GM18951 (cell line): ENCODE data around the gene SUPT3H.
"Not testable (repeated sequence)": the region's sequence is repeated elsewhere in the genome, so short reads cannot be mapped to it uniquely, and the experiment has no call there.

Source experiments
- POLR2A ChIP-seq: IDR thresholded peaks from 4 replicates; pipeline ENCODE4 v1.6.1; 2011; ENCODE audit warnings: mild to moderate bottlenecking; ENCODE audit not compliant: insufficient read length, insufficient read depth; ENCODE audit errors: extremely low read depth
- in situ Hi-C: fragments of 300-500 bp; cut with MboI; formaldehyde crosslinking; loops from one replicate; pipeline ENCODE4 v1.12.0; 2022; ENCODE audit warnings: low sequenced_read_pairs, mixed read lengths, inconsistent platforms; ENCODE audit not compliant: unreplicated experiment

SUPT3H gene

GRCh38 chr6:45185403-45186251 lies 192.1 kb downstream of the SUPT3H start:
- in situ Hi-C loops = no loop called here
- no peak for TF ChIP-seq POLR2A

- TF ChIP-seq POLR2A = no peak
- in situ Hi-C loops = no loop called here
Measured at GRCh38 chr6:45184937-45185336, 192.8 kb downstream of the SUPT3H start.

- in situ Hi-C loops = no loop called here
Measured at GRCh38 chr6:45184040-45184439, 193.7 kb downstream of the SUPT3H start.

DNA sequence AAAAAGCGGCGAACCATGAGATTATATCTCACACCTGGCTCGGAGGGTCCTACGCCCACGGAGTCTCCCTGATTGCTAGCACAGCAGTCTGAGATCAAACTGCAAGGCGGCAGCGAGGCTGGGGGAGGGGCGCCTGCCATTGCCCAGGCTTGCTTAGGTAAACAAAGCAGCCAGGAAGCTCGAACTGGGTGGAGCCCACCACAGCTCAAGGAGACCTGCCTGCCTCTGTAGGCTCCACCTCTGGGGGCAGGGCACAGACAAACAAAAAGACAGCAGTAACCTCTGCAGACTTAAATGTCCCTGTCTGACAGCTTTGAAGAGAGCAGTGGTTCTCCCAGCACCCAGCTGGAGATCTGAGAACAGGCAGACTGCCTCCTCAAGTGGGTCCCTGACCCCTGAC lies 201.4 kb downstream of the SUPT3H start:
- in situ Hi-C loops = not testable (repeated sequence)

More at GRCh38 chr6:45184040-45184439, 193.7 kb downstream of the SUPT3H start:
- TF ChIP-seq POLR2A = no peak

GRCh38 chr6:45175272-45175671 lies 202.5 kb downstream of the SUPT3H start:
- in situ Hi-C loops = no loop called here
- no peak for TF ChIP-seq POLR2A

DNA sequence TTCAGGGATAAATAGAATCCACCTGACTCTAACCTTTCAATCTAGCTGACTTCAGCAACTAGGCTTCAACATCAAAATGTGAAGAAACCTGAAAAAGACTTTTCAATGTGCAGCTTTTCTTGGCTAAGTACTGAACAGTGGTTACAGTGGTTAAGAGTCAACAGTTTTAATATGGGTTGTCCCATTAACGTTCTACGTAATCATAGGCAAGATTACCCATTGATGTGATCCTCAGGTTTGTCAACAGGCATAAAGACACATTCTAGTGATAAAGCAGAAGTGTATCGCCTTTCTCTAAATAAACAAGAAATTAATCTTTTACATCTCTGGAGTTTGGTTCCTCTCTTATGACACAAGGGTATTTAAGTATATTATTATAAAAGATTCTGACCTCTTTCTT lies 203.7 kb downstream of the SUPT3H start:
- in situ Hi-C loops = no loop called here
- no peak for TF ChIP-seq POLR2A

- in situ Hi-C loops = no loop called here
- no peak for TF ChIP-seq POLR2A
Measured at GRCh38 chr6:45171380-45171779, 206.4 kb downstream of the SUPT3H start.

DNA sequence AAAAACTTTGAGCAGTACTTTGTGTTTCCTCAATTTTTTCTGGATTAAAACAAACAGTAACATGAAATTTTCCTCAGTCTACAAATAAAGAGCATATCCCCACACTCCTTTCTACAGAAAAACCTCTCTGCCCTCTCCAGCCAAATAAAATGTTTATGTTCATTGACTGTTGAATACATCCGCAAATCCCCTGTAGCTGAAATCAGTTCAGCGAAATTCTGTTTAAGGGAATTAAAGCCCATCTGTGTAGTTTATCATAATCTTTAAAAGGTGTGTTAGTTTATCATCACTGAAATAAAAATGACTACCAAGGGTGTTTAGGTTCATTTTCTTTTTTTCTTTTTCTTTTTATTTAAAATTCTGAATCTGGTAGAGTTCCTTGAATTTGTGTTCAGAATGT lies 207.4 kb downstream of the SUPT3H start:
- TF ChIP-seq POLR2A = no peak
- in situ Hi-C loops = no loop called here

DNA sequence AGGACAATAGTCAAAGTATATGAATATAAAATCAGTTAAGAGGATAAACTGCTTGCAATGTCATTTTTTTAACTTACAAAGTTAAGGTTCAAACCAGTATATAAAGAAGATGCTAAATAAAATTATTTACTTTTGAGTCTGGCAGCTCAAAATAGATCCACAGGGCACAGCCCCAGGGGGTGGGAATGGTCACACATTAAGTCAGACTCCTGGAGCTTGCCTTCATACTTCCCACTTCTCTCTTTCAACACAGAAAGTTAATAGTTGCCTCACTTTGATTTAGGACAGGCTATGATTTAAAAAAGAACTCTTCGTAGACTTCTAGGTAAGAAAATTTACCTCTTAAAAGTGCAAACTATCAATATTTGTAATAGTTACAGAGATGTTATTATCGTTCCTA lies 207.9 kb downstream of the SUPT3H start:
- no peak for TF ChIP-seq POLR2A
- in situ Hi-C loops = no loop called here

- TF ChIP-seq POLR2A = no peak
- in situ Hi-C loops = no loop called here
Measured at GRCh38 chr6:45163952-45164766, 213.6 kb downstream of the SUPT3H start.

GRCh38 chr6:45160305-45160704 lies 217.4 kb downstream of the SUPT3H start:
- in situ Hi-C loops = no loop called here
- no peak for TF ChIP-seq POLR2A

GRCh38 chr6:45156075-45156474 lies 221.7 kb downstream of the SUPT3H start:
- no peak for TF ChIP-seq POLR2A
- in situ Hi-C loops = no loop called here

DNA sequence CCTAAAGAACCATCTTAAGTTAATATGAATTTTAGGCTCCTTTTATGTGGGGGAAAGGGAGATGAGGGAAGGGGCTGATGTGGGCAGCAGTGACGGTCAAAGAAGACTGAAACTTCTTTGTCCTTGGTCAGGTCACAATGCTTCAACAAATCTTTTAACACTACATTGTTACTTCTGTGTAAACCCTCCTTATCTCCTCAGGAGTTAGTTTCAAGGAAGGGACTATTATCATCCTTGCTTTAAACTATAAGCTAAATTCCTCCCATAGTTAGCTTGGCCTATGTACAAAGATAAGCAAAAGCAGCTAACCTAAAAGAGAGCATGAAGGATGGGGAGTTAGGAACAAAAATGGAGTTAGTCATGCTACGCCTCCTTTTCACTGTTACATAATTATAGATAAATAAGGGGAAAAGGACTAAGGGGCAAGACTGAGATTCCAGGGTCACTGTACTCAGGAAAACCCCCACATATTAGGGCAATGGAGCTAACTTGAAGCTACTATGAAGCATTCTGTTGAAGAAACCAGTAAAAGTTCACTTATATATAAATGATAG lies 222.3 kb downstream of the SUPT3H start:
- in situ Hi-C loops = no loop called here
- TF ChIP-seq POLR2A = no peak

- no peak for TF ChIP-seq POLR2A
- in situ Hi-C loops = no loop called here
Measured at GRCh38 chr6:45154679-45155078, 223.1 kb downstream of the SUPT3H start.

GRCh38 chr6:45148711-45149341 lies 228.9 kb downstream of the SUPT3H start:
- no peak for TF ChIP-seq POLR2A
- in situ Hi-C loops = no loop called here
